A549 treated with GW870086 at 1 μM for 4 hours (cell line): ENCODE measurements around the gene PER1. TPM values are rescaled to one million over a fixed set of nuclear protein-coding genes. Genes with fewer than 3 reads are reported as not detected.

Experiments used
- total RNA-seq: library from RNA; stranded (reverse); fragments of 200-300 nt; extraction: Qiagen RNA extraction; gene quantifications from 5 replicates; pipeline ENCODE4 v1.2.3, GENCODE V29; 2022; ENCODE audit warnings: low read depth

The PER1 gene, protein sequence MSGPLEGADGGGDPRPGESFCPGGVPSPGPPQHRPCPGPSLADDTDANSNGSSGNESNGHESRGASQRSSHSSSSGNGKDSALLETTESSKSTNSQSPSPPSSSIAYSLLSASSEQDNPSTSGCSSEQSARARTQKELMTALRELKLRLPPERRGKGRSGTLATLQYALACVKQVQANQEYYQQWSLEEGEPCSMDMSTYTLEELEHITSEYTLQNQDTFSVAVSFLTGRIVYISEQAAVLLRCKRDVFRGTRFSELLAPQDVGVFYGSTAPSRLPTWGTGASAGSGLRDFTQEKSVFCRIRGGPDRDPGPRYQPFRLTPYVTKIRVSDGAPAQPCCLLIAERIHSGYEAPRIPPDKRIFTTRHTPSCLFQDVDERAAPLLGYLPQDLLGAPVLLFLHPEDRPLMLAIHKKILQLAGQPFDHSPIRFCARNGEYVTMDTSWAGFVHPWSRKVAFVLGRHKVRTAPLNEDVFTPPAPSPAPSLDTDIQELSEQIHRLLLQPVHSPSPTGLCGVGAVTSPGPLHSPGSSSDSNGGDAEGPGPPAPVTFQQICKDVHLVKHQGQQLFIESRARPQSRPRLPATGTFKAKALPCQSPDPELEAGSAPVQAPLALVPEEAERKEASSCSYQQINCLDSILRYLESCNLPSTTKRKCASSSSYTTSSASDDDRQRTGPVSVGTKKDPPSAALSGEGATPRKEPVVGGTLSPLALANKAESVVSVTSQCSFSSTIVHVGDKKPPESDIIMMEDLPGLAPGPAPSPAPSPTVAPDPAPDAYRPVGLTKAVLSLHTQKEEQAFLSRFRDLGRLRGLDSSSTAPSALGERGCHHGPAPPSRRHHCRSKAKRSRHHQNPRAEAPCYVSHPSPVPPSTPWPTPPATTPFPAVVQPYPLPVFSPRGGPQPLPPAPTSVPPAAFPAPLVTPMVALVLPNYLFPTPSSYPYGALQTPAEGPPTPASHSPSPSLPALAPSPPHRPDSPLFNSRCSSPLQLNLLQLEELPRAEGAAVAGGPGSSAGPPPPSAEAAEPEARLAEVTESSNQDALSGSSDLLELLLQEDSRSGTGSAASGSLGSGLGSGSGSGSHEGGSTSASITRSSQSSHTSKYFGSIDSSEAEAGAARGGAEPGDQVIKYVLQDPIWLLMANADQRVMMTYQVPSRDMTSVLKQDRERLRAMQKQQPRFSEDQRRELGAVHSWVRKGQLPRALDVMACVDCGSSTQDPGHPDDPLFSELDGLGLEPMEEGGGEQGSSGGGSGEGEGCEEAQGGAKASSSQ (N-terminal part only)
- total RNA-seq, result 22.7 to 29.3 TPM (median 25.0 TPM) in 5 replicates

DNA sequence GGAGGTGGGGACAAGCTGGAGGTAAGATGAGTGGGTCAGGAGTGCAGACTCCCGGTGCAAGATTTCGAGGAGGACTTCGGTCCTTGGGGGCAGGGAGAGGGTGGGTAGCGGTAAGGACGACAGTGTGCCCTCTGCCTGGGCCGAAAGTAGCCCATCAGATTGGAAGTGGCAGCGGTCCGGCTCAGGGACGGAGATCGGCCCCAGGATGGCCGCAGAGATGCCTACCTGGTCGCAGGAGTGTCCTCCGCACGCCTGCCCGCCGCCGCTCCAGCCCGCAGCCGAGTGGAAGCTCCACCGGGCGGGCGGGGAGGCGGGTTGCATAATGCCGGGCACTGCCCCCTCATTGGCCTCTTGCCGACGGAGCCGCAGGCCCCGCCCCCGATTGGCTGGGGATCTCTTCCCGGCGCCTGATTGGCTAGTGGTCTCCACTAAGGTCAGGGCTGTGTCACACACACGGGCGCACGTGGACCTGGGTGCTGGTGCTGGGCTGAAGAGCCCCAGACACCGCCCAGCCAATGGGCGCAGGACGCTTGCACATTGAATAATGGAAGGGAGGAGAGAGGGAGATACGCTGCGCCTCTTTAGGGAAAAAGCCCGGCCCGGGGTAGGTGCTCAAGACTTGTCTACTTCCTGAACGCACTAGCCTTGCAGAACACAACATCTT is at the start of gene PER1:
Gene PER1 (minus strand): TSS at position 293 of the 664 bp plus-strand sequence. CDS start 1,698 bp downstream, outside the sequence.

DNA sequence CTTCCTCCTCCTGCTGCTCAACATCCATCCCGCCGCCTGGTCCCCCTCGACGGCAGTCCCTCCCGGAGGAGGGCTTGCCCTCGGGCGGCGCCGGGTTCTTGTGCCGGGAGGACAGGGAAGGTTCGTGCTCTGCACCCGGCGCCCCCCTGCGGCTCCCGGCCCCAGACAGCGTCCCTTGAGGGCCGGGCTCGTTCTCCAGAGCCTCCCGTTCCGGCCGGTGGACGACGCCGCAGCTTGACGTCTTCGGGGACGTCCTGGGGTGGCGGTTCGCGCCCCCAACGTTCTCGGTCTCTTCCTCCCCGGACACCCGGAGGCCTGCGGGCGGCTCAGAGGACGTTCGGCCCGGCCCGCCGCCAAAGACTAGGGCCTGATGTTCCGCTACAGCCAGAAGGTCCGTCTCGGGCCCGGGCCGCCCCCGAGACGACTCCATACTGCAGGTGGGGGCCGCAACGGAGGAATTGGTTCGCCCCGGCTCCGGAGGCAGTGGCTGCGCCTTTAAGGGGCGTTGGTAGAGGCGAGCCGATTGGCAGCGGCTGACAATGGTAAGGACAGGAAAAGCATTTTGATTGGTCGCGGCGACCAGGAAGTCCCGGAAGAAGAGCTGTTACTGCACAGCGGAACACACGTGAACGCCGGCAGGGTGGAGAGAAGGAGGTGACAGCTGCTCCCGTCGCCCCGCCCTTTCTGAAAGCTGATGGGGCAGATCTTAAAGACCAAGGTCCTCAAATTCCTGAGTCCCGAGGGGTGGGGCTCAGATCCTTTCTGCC is 37.7 kb upstream of the PER1 start, which contains the start of gene BORCS6:
Gene BORCS6 (minus strand): TSS at position 470 of the 767 bp plus-strand sequence. CDS start 40 bp downstream, at position 430.

DNA sequence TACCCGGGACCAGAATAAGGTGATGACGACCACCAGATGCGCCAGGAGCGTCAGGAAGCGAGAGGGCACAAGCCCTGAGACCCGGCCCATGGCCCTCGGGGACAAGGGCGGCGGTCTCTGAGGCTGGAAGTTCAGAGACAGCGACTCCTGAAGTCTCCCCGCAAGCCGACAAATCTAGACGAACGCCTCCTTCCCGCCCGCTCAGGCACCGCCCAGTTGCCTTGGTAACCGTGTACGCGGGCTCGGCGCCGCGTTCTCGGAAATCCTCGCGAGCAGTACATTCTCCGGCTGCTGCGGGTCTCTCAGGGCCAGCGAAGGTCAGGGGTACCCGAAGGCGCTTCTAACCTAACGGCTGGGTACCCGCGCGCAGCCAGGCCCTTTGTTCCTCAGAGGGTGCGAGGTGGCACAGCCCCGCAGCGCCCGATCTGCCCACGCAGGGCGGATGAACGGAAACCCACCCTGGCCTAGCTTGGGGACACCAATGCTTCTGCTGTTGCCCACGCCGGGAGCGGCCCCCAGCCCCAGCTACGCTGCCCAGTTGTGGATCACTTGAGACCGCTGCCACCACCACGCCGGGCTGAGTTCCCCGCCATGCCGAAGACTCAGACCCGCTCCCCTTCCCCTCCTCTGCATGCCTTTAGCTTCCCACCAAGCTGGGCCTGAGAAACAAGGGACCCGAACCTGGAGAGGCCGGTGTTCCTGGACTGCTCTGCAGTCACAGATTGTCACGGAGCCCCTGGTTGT is 24.2 kb upstream of the PER1 start, which contains the start of gene TMEM107:
Gene TMEM107 (minus strand): TSS at position 184 of the 744 bp plus-strand sequence. CDS start 94 bp downstream, at position 90.

DNA sequence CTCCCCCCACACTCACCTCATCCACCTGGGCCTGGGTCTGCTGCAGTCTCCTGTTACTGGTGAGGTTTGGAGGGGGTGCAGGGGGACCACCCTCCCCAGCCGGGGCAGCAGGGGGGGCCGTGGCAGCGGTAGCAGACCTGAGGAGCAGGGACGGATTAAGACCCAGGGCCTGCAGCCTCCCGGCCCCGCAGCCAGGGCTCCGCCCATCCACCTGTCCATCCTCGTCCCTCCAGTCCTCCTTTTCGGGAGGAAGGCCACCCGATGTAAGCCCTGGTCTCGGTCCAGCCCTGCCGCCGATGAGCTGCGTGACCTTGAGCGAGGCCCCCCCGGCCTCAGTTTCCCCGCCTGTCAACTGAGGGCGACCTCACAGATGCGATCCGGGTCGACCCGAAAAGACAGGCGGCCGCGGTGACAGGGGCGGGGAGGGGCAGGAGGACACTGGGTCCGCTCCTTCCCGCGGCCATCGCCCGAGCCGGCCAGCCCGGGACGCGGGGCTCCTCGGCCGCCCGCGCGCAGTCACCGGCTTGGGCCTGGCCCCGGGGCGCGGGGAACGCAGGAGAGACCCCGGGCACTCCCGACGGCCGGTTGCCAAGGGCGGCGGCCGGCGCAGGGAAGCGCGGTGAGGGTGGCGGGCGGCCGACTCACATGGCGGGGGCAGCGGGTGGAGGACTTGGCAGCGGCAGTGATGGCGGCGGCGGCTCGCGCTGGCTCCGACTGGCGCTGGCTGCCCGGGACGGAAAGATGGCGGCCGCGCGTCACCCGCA is 10.2 kb upstream of the PER1 start, which contains the start of gene VAMP2:
Gene VAMP2 (minus strand): TSS at position 716 of the 764 bp plus-strand sequence. CDS start 69 bp downstream, at position 647.

DNA sequence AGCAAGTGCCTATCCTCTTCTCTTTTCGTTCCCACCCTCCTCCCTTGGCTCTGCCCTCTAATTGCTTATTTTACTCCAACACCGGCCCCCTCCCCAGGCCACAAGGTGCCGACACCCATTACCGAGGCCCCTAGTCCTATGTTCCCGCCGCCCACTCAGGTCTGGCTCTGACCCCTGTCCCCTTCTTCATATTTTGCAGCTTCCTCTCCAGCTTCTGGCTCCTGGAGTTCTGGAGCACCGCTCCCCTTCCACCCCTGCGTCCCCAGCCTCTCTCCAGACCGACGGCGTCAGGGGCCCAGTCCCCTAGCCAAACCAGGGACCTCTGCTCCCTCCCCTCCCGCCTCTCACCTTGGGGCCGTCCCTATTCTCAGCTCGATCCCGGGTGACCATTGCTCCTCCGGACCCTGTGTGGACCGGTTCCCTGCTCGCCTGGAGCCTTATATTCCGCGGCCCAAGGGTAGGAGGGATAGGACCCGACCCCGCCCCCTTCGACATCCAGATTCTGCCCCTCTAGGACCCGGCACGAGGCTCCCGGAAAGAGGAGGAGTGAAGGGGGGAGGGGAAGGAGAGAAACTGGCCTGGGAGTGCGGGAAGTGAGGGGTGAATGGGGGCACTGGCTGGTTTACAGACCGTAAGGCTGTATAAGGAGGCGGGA is 28.4 kb downstream of the PER1 start, which contains the start of gene HES7:
Gene HES7 (minus strand): TSS at position 412 of the 655 bp plus-strand sequence. CDS start 22 bp downstream, at position 390.

DNA sequence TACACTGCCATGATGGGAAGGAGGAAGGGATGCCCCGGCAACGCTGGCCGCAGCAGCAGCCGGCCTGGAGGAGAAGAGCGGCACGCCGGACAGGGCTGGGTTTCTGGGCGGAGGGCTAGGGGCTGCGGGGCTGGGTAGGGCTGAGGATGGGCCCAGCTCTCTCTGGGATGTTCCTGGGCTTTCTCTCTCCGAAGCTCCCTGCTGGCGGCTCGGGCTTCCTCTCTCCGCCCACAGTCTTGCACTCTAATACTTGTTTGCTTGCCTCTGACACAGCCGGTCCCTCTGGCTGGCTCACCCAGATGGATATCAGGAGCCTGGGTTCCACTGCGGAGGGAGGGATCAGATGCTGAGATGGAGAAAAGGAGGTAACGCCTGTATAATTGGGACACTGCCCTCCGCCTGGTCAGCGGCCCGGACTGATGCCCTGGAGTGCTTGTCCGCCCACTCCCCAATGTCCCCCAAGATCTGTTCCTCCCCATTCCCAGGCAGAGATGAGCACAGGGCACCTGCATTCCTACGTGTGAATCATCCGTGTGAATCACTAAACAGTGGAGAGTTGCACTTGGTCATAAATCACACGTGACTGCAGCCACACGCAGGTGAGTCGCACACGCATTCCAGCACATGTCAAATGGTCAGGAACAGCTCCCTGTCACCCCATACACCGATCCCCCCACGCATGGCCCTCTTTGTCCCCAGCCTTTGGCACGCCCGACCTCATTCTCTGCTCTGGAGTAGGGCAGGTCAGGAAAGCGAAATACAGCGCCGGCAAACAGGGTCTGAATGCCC is 34.0 kb downstream of the PER1 start, which contains the start of gene ALOXE3:
Gene ALOXE3 (minus strand): TSS at position 535 of the 789 bp plus-strand sequence. CDS start 524 bp downstream, at position 11.

Other genes with a start within 250 kb of the PER1 start
- 1.0 to 1.7 TPM (median 1.1 TPM) in 5 replicates for gene RNF227, start 236.1 kb downstream of the PER1 start, total RNA-seq
- 1.7 to 2.9 TPM (median 2.0 TPM) in 5 replicates for gene KCNAB3, start 222.5 kb downstream of the PER1 start, total RNA-seq
- gene TRAPPC1, start 220.5 kb downstream of the PER1 start, total RNA-seq, result 298 to 338 TPM (median 306 TPM) in 5 replicates
- 32.2 to 41.3 TPM (median 38.3 TPM) in 5 replicates for gene CNTROB, start 220.2 kb downstream of the PER1 start, total RNA-seq
- 0.24 to 0.34 TPM in 2 of 5 replicates, not detected in the others for gene GUCY2D, start 149.8 kb downstream of the PER1 start, total RNA-seq
- 0.05 to 0.07 TPM in 2 of 5 replicates, not detected in the others for gene ALOX15B, start 113.3 kb downstream of the PER1 start, total RNA-seq
- 1.3 to 1.8 TPM (median 1.6 TPM) in 5 replicates for gene ALOX12B, start 64.7 kb downstream of the PER1 start, total RNA-seq
- gene ALOXE3, start 33.9 kb downstream of the PER1 start, total RNA-seq, result 6.6 to 10.9 TPM (median 7.4 TPM) in 5 replicates
- 2.3 to 3.0 TPM (median 2.9 TPM) in 5 replicates for gene HES7, start 28.3 kb downstream of the PER1 start, total RNA-seq
- 21.3 to 31.2 TPM (median 26.8 TPM) in 5 replicates for gene VAMP2, start 10.5 kb upstream of the PER1 start, total RNA-seq
- 17.5 to 22.1 TPM (median 20.1 TPM) in 5 replicates for gene TMEM107, start 24.0 kb upstream of the PER1 start, total RNA-seq
- 5.6 to 8.8 TPM (median 7.6 TPM) in 5 replicates for gene BORCS6, start 37.8 kb upstream of the PER1 start, total RNA-seq
- 139 to 152 TPM (median 146 TPM) in 5 replicates for gene AURKB, start 58.2 kb upstream of the PER1 start, total RNA-seq
- gene CTC1, start 95.7 kb upstream of the PER1 start, total RNA-seq, result 11.5 to 18.6 TPM (median 15.1 TPM) in 5 replicates
- gene PFAS, start 96.9 kb upstream of the PER1 start, total RNA-seq, result 41.2 to 50.2 TPM (median 48.6 TPM) in 5 replicates
- gene RANGRF, start 136.3 kb upstream of the PER1 start, total RNA-seq, result 39.8 to 50.9 TPM (median 44.1 TPM) in 5 replicates
- 4.8 to 7.2 TPM (median 6.7 TPM) in 5 replicates for gene SLC25A35, start 143.0 kb upstream of the PER1 start, total RNA-seq
- not detected in 5 replicates for gene ARHGEF15, start 157.8 kb upstream of the PER1 start, total RNA-seq
- gene ODF4, start 187.4 kb upstream of the PER1 start, total RNA-seq, result not detected in 5 replicates
- gene RPL26, start 230.8 kb upstream of the PER1 start, total RNA-seq, result 3,549 to 4,766 TPM (median 3,710 TPM) in 5 replicates
- not detected in 5 replicates for gene RNF222, start 245.4 kb upstream of the PER1 start, total RNA-seq